ENCODE measurements around the gene ARVCF.

ARVCF gene

GRCh38 chr22:20016734-20017621 is at the start of gene ARVCF:
Gene ARVCF (minus strand): TSS chr22:20016823. CDS start chr22:19990794, 26,029 bp downstream.
- TF ChIP-seq CTCF (conservative IDR thresholded peaks at IDR 0.05; ENCODE audit: low read length) = no peak; the same call in 1 of the 2 replicates
- DNase-seq (ENCODE audit: low read depth) = peak; percentile 88
- peak within 1 kb of the TSS; percentile 58 for H3K4me3 ChIP-seq (ENCODE audit: low read length)

GRCh38 chr22:20065896-20066616 is 49.4 kb upstream of the ARVCF start:
- no peak overlapping the region for H3K4me3 ChIP-seq (ENCODE audit: low read length)
- DNase-seq (ENCODE audit: low read depth) = no peak
- TF ChIP-seq CTCF (conservative IDR thresholded peaks at IDR 0.05; ENCODE audit: low read length) = no peak

- DNase-seq (ENCODE audit: low read depth) = no peak
- no peak for TF ChIP-seq CTCF (conservative IDR thresholded peaks at IDR 0.05; ENCODE audit: low read length)
- no peak overlapping the region for H3K4me3 ChIP-seq (ENCODE audit: low read length)
Measured at GRCh38 chr22:20064545-20065262, 48.1 kb upstream of the ARVCF start.

GRCh38 chr22:20064140-20064480 is 47.5 kb upstream of the ARVCF start:
- no peak for DNase-seq (ENCODE audit: low read depth)
- H3K4me3 ChIP-seq (ENCODE audit: low read length) = no peak overlapping the region
- no peak for TF ChIP-seq CTCF (conservative IDR thresholded peaks at IDR 0.05; ENCODE audit: low read length)

- H3K4me3 ChIP-seq (ENCODE audit: low read length) = no peak overlapping the region
- no peak for DNase-seq (ENCODE audit: low read depth)
- TF ChIP-seq CTCF (conservative IDR thresholded peaks at IDR 0.05; ENCODE audit: low read length) = no peak
Measured at GRCh38 chr22:20063271-20064139, 46.9 kb upstream of the ARVCF start.

GRCh38 chr22:20062766-20063083 is 46.1 kb upstream of the ARVCF start:
- DNase-seq (ENCODE audit: low read depth) = peak; percentile 9
- no peak overlapping the region for H3K4me3 ChIP-seq (ENCODE audit: low read length)
- no peak for TF ChIP-seq CTCF (conservative IDR thresholded peaks at IDR 0.05; ENCODE audit: low read length)

Data from AG10803 (cell line).